Neuron (in vitro differentiated cells): ENCODE measurements around the gene COBL.

ENCODE experiments used
- H2AFZ ChIP-seq: one replicate; pipeline ENCODE4 v1.6.1; 2013; ENCODE audit warnings: low read depth, mild to moderate bottlenecking, inconsistent platforms, low read length, moderate library complexity
- H3K27me3 ChIP-seq: one replicate; pipeline ENCODE4 v1.6.1; 2013; ENCODE audit warnings: low read length; ENCODE audit not compliant: insufficient read depth
- H3K36me3 ChIP-seq: one replicate; pipeline ENCODE4 v1.6.1; 2013; ENCODE audit warnings: low read length; ENCODE audit not compliant: insufficient read depth
- H3K4me1 ChIP-seq: one replicate; pipeline ENCODE4 v1.6.1; 2013; ENCODE audit warnings: low read length; ENCODE audit not compliant: insufficient read depth
- H3K4me3 ChIP-seq: 2 replicates; pipeline ENCODE4 v1.5.1; 2013; ENCODE audit warnings: mild to moderate bottlenecking, low read length, moderate library complexity
- H3K9me3 ChIP-seq: one replicate; pipeline ENCODE4 v1.6.1; 2013; ENCODE audit warnings: low read length

The COBL gene

GRCh38 chr7:51230723-51231122 lies 85.9 kb downstream of the COBL start:
- Histone ChIP-seq H3K36me3 (no peaks in the 10 kb centered on the region), H3K27me3 (no peaks in the 10 kb centered on the region), H3K9me3 (no peaks in the 10 kb centered on the region), H3K4me1 (peaks cover 5% of the 10 kb centered on the region), H2AFZ (no peak overlapping the region), H3K4me3 (no peak overlapping the region)

GRCh38 chr7:51230324-51230625 lies 86.3 kb downstream of the COBL start:
- Histone ChIP-seq H2AFZ (no peak overlapping the region), H3K36me3 (no peaks in the 10 kb centered on the region), H3K9me3 (no peaks in the 10 kb centered on the region), H3K4me1 (peaks cover 5% of the 10 kb centered on the region), H3K4me3 (no peak overlapping the region), H3K27me3 (no peaks in the 10 kb centered on the region)

GRCh38 chr7:51229620-51230323 lies 86.8 kb downstream of the COBL start:
- Histone ChIP-seq H2AFZ (no peak overlapping the region), H3K9me3 (no peaks in the 10 kb centered on the region), H3K4me1 (peaks cover 5% of the 10 kb centered on the region), H3K36me3 (no peaks in the 10 kb centered on the region), H3K4me3 (no peak overlapping the region), H3K27me3 (no peaks in the 10 kb centered on the region)

- Histone ChIP-seq H2AFZ (no peak overlapping the region), H3K36me3 (no peaks in the 10 kb centered on the region), H3K27me3 (no peaks in the 10 kb centered on the region), H3K9me3 (no peaks in the 10 kb centered on the region), H3K4me1 (peaks cover 5% of the 10 kb centered on the region), H3K4me3 (no peak overlapping the region)
Observed at GRCh38 chr7:51229106-51229537, 87.5 kb downstream of the COBL start.

- peaks cover 3% of the 10 kb centered on the region for H3K4me1 ChIP-seq
- H3K27me3 ChIP-seq, result no peaks in the 10 kb centered on the region
- H3K4me3 ChIP-seq, result no peak overlapping the region
- no peaks in the 10 kb centered on the region for H3K9me3 ChIP-seq
- H3K36me3 ChIP-seq, result no peaks in the 10 kb centered on the region
- H2AFZ ChIP-seq, result no peak overlapping the region
Observed at GRCh38 chr7:51228386-51228958, 88.1 kb downstream of the COBL start.

- H3K4me1 ChIP-seq, result no peaks in the 10 kb centered on the region
- no peaks in the 10 kb centered on the region for H3K36me3 ChIP-seq
- H3K4me3 ChIP-seq, result no peak overlapping the region
- no peaks in the 10 kb centered on the region for H3K27me3 ChIP-seq
- H2AFZ ChIP-seq, result no peak overlapping the region
- no peaks in the 10 kb centered on the region for H3K9me3 ChIP-seq
Observed at GRCh38 chr7:51227861-51228260, 88.7 kb downstream of the COBL start.

- H3K4me3 ChIP-seq, result no peak overlapping the region
Observed at GRCh38 chr7:51226916-51227535, 89.6 kb downstream of the COBL start.

GRCh38 chr7:51226063-51226755 lies 90.4 kb downstream of the COBL start:
- H3K27me3 ChIP-seq, result no peaks in the 10 kb centered on the region

More at GRCh38 chr7:51226916-51227535, 89.6 kb downstream of the COBL start:
- Histone ChIP-seq H2AFZ (no peak overlapping the region), H3K9me3 (no peaks in the 10 kb centered on the region), H3K4me1 (no peaks in the 10 kb centered on the region), H3K36me3 (no peaks in the 10 kb centered on the region), H3K27me3 (no peaks in the 10 kb centered on the region)

GRCh38 chr7:51224811-51225595 lies 91.6 kb downstream of the COBL start:
- no peaks in the 10 kb centered on the region for H3K36me3 ChIP-seq
- H3K4me1 ChIP-seq, result no peaks in the 10 kb centered on the region
- H3K9me3 ChIP-seq, result no peaks in the 10 kb centered on the region
- no peak overlapping the region for H2AFZ ChIP-seq
- H3K4me3 ChIP-seq, result no peak overlapping the region
- no peaks in the 10 kb centered on the region for H3K27me3 ChIP-seq

More at GRCh38 chr7:51226063-51226755, 90.4 kb downstream of the COBL start:
- H3K4me1 ChIP-seq, result no peaks in the 10 kb centered on the region
- H2AFZ ChIP-seq, result no peak overlapping the region
- H3K9me3 ChIP-seq, result no peaks in the 10 kb centered on the region
- H3K36me3 ChIP-seq, result no peaks in the 10 kb centered on the region
- H3K4me3 ChIP-seq, result no peak overlapping the region

- no peaks in the 10 kb centered on the region for H3K36me3 ChIP-seq
Observed at GRCh38 chr7:51223505-51223904, 93.1 kb downstream of the COBL start.

GRCh38 chr7:51222916-51223315 lies 93.7 kb downstream of the COBL start:
- no peaks in the 10 kb centered on the region for H3K4me1 ChIP-seq
- H3K9me3 ChIP-seq, result no peaks in the 10 kb centered on the region
- H3K27me3 ChIP-seq, result no peaks in the 10 kb centered on the region
- no peaks in the 10 kb centered on the region for H3K36me3 ChIP-seq
- H2AFZ ChIP-seq, result no peak overlapping the region
- no peak overlapping the region for H3K4me3 ChIP-seq

More at GRCh38 chr7:51223505-51223904, 93.1 kb downstream of the COBL start:
- Histone ChIP-seq H3K9me3 (no peaks in the 10 kb centered on the region), H2AFZ (no peak overlapping the region), H3K4me1 (no peaks in the 10 kb centered on the region), H3K27me3 (no peaks in the 10 kb centered on the region), H3K4me3 (no peak overlapping the region)

- Histone ChIP-seq H3K36me3 (no peaks in the 10 kb centered on the region), H3K27me3 (no peaks in the 10 kb centered on the region), H2AFZ (no peak overlapping the region), H3K4me3 (no peak overlapping the region), H3K9me3 (no peaks in the 10 kb centered on the region), H3K4me1 (no peaks in the 10 kb centered on the region)
Observed at GRCh38 chr7:51220226-51220625, 96.4 kb downstream of the COBL start.
